IMR-90 (cell line): ENCODE results near the gene CDKN2D. TPM values are rescaled to one million over a fixed set of nuclear protein-coding genes. Genes with fewer than 3 reads are reported as not detected.

Source experiments
- FOS ChIP-seq: fragments of 150-350 bp; IDR thresholded peaks from 2 replicates; pipeline ENCODE4 v1.6.1; 2016; ENCODE audit warnings: low read depth, low read length
- NFE2L2 ChIP-seq: fragments of 150-350 bp; IDR thresholded peaks from 2 replicates; pipeline ENCODE4 v1.6.1; 2016; ENCODE audit warnings: low read depth, mild to moderate bottlenecking, low read length
- RCOR1 ChIP-seq: IDR thresholded peaks from 2 replicates; pipeline ENCODE4 v1.6.1; 2012; ENCODE audit warnings: mild to moderate bottlenecking, low read length, improper control_type of control experiment; ENCODE audit not compliant: insufficient replicate concordance
- USF2 ChIP-seq: fragments of 150-350 bp; IDR thresholded peaks from 2 replicates; pipeline ENCODE4 v1.6.1; 2017; ENCODE audit warnings: mild to moderate bottlenecking, antibody characterized with exemption, low read length, low read depth
- polyA plus RNA-seq, 3 experiments: library from polyadenylated mRNA; depleted of rRNA; stranded (reverse); fragments of >200 nt; gene quantifications; 2 replicates each; pipeline ENCODE4 v1.2.3, GENCODE V29; 2012; ENCODE audit warnings: low replicate concordance in 1 of 3
- total RNA-seq: library from RNA; depleted of rRNA; stranded (reverse); fragments of >200 nt; gene quantifications from 2 replicates; pipeline ENCODE4 v1.2.3, GENCODE V29; 2012

The CDKN2D gene
- total and polyA plus RNA-seq, 2 of the 4 experiments (the other 2 are of a cell fraction), result 3.6 to 8.5 TPM

- TF ChIP-seq RCOR1, result no peak
- no peak for TF ChIP-seq NFE2L2
- TF ChIP-seq FOS, result peak; percentile 22; the same call in 1 of the 2 replicates
- peak; percentile 15; the same call in 1 of the 2 replicates for TF ChIP-seq USF2
Observed at GRCh38 chr19:10568826-10569651, at the start of gene CDKN2D (continued).
